Transverse colon (tissue), 3 donors: ENCODE data around the gene GRIN2D.

Experiments used
- CTCF ChIP-seq, 5 experiments: fragments of 200-600 bp in 3 of 5; fragments of 450-650 bp in 2 of 5; sonication (generic) in 3 of 5; IDR thresholded peaks; 1 replicate in 2 of 5; 2 replicates in 3 of 5; pipeline ENCODE4 v1.5.1; 2016 to 2017; ENCODE audit warnings: antibody characterized with exemption in 5 of 5, inconsistent platforms in 3 of 5, mild to moderate bottlenecking in 2 of 5, moderate library complexity in 1 of 5
- EP300 ChIP-seq: sonication (generic); formaldehyde crosslinking; IDR thresholded peaks from one replicate; pipeline ENCODE4 v1.6.1; 2017; ENCODE audit warnings: antibody characterized with exemption, low read depth

- TF ChIP-seq CTCF (IDR thresholded peaks at IDR 0.05) (no peak), EP300 (no peak)
Measured at GRCh38 chr19:48361912-48362311, 31.6 kb upstream of the GRIN2D start.
